ENCODE results near the gene TMA16. TPM values are rescaled to one million over a fixed set of nuclear protein-coding genes. Genes with fewer than 3 reads are reported as not detected.

TMA16 gene
- total and polyA plus RNA-seq, 2 of the 13 experiments (the other 11 are each of a cell fraction or from before 2014, with no cell fraction given) = 8.1 to 52.5 TPM

DNA sequence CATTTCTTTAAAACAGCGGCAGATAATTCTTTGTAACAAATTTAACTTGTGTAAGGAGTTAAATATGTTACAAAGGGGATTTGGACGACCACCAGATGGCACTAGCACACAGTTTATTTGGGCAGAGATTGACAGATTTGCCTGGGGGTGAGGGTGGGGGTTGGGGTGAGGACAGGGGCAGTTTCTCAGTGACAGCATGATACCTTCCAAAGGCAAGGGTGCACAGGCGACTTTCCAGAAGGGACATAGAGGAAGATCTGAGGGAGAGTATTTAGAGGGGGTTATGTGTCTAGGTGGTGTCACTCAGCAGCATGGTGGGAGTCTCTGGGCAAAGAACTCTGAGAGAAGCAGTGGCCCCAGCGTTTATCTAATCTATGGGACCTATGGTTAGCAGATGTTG, 9.6 kb upstream of the TMA16 start:
- Histone ChIP-seq H3K36me3 (replicated peaks in 1 of 2; ENCODE audit: control insufficient read depth in 1 of 2, insufficient read depth in 2 of 2, low read length in 2 of 2) (no peaks in the 10 kb centered on the region), H3K4me3 (replicated peaks in 1 of 3; ENCODE audit: insufficient read depth in 1 of 3, low read depth in 2 of 3, low read length in 3 of 3) (no peak overlapping the region), H3K9ac (ENCODE audit: insufficient read depth, low read depth, low read length) (no peak overlapping the region), H3K4me2 (ENCODE audit: low read depth, low read length) (no peak overlapping the region), H3K9me3 (ENCODE audit: low read length) (no peaks in the 10 kb centered on the region), H3K79me2 (ENCODE audit: insufficient read depth, low read length) (no peaks in the 10 kb centered on the region), H2AFZ (ENCODE audit: low read length) (no peak overlapping the region), H3K27ac (ENCODE audit: extremely low read length, insufficient read depth, low read length) (no peak overlapping the region), H4K20me1 (ENCODE audit: insufficient read depth, low read length) (no peaks in the 10 kb centered on the region), H3K27me3 (ENCODE audit: control insufficient read depth in 1 of 2, insufficient read depth in 2 of 2, low read length in 2 of 2) (no peaks in the 10 kb centered on the region), H3K4me1 (ENCODE audit: insufficient read depth, low read length) (no peaks in the 10 kb centered on the region)
- FAIRE-seq (peak; percentile 48), ATAC-seq (peak; percentile 81), DNase-seq (ENCODE audit: low spot score) (peak; percentile 41)
- ChIA-PET POLR2A (no interaction called here), CTCF (ENCODE audit: low intra/inter-chr PET ratio, low total read pairs) (interaction anchor here (1.1 to 2.7 kb wide), 4 partner anchors 60 to 1247 kb away, joined by 4 to 19 read pairs (median 10); no protein-coding TSS in a partner anchor)
- intact Hi-C loops (cut with micrococcal nuclease; ENCODE audit: unreplicated experiment) = loop anchor here (1.0 to 2.0 kb wide), 4 partner anchors 59 to 528 kb away; no protein-coding TSS in a partner anchor
- no TSS peak for BruUV-seq (replicated peaks)
- 4% methylated on average over 4 of the region's 4 CpGs for WGBS (ENCODE audit: low lambda C conversion rate)
- in situ Hi-C loops (cut with HindIII; ENCODE audit: extremely low pct_ligation_motif_present, low pct_unique_long_range_greater_than_20kb) = loop anchor here (5.0 kb wide), 1 partner anchor 62 kb away; no protein-coding TSS in a partner anchor
- peak; percentile 50; the same call in 1 of the 2 replicates for TF ChIP-seq RAD21 (CRISPR knock-in tag; IDR thresholded peaks at IDR 0.05)
- TF ChIP-seq, protein P1, sequence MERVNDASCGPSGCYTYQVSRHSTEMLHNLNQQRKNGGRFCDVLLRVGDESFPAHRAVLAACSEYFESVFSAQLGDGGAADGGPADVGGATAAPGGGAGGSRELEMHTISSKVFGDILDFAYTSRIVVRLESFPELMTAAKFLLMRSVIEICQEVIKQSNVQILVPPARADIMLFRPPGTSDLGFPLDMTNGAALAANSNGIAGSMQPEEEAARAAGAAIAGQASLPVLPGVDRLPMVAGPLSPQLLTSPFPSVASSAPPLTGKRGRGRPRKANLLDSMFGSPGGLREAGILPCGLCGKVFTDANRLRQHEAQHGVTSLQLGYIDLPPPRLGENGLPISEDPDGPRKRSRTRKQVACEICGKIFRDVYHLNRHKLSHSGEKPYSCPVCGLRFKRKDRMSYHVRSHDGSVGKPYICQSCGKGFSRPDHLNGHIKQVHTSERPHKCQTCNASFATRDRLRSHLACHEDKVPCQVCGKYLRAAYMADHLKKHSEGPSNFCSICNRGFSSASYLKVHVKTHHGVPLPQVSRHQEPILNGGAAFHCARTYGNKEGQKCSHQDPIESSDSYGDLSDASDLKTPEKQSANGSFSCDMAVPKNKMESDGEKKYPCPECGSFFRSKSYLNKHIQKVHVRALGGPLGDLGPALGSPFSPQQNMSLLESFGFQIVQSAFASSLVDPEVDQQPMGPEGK (CRISPR knock-in tag; IDR thresholded peaks at IDR 0.05) = 0 out of 2 replicates have a peak, but pooled peaks have one; percentile 22
- peak; percentile 78 for TF ChIP-seq SMC3 (IDR thresholded peaks at IDR 0.05; ENCODE audit: low read length)
- no peak for TF ChIP-seq ZUFSP (CRISPR knock-in tag; IDR thresholded peaks at IDR 0.05; ENCODE audit: borderline replicate concordance)
- no peak for TF ChIP-seq ZFP36L1 (CRISPR knock-in tag; IDR thresholded peaks at IDR 0.05)
- TF ChIP-seq ZNF652 (CRISPR knock-in tag; IDR thresholded peaks at IDR 0.05; ENCODE audit: borderline replicate concordance, low read depth) = peak; percentile 65; the same call in 1 of the 2 replicates
- TF ChIP-seq, protein P2, sequence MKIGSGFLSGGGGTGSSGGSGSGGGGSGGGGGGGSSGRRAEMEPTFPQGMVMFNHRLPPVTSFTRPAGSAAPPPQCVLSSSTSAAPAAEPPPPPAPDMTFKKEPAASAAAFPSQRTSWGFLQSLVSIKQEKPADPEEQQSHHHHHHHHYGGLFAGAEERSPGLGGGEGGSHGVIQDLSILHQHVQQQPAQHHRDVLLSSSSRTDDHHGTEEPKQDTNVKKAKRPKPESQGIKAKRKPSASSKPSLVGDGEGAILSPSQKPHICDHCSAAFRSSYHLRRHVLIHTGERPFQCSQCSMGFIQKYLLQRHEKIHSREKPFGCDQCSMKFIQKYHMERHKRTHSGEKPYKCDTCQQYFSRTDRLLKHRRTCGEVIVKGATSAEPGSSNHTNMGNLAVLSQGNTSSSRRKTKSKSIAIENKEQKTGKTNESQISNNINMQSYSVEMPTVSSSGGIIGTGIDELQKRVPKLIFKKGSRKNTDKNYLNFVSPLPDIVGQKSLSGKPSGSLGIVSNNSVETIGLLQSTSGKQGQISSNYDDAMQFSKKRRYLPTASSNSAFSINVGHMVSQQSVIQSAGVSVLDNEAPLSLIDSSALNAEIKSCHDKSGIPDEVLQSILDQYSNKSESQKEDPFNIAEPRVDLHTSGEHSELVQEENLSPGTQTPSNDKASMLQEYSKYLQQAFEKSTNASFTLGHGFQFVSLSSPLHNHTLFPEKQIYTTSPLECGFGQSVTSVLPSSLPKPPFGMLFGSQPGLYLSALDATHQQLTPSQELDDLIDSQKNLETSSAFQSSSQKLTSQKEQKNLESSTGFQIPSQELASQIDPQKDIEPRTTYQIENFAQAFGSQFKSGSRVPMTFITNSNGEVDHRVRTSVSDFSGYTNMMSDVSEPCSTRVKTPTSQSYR (CRISPR knock-in tag; IDR thresholded peaks at IDR 0.05; ENCODE audit: borderline replicate concordance) = peak; percentile 9; the same call in 1 of the 2 replicates
- TF ChIP-seq JDP2 (CRISPR knock-in tag; IDR thresholded peaks at IDR 0.05; ENCODE audit: borderline replicate concordance) = no peak
- TF ChIP-seq MAZ (IDR thresholded peaks at IDR 0.05; ENCODE audit: borderline replicate concordance, low read depth, low read length) = peak; percentile 53; the same call in 1 of the 2 replicates
- no peak for TF ChIP-seq MAZ (CRISPR knock-in tag; IDR thresholded peaks at IDR 0.05; ENCODE audit: low read depth)
- no peak for TF ChIP-seq ZBTB8A (CRISPR knock-in tag; IDR thresholded peaks at IDR 0.05; ENCODE audit: borderline replicate concordance, low read depth)
- peak; percentile 62 for TF ChIP-seq STAG1 (CRISPR knock-in tag; IDR thresholded peaks at IDR 0.05)
- TF ChIP-seq ZBTB14 (CRISPR knock-in tag; IDR thresholded peaks at IDR 0.05) = no peak
- TF ChIP-seq POLR2A (IDR thresholded peaks at IDR 0.05; ENCODE audit: insufficient read depth in 1 of 2, low read depth in 2 of 2, low read length in 2 of 2) = no peak
- TF ChIP-seq CTCF (CRISPR knock-in tag; IDR thresholded peaks at IDR 0.05) = peak; percentile 76

Data from HepG2 (cell line).